ENCODE results near the gene PYURF.
A peak's percentile ranks its signal among the peaks of the same experiment; 100 is the strongest.

PYURF gene

GRCh38 chr4:88523325-88524129 lies at the start of gene PYURF:
Gene PYURF, minus strand, starts transcription at chr4:88523776. Its CDS starts 76 bp downstream, at chr4:88523700.
- DNase-seq = peak; percentile 96

GRCh38 chr4:88570001-88570400 lies 46.4 kb upstream of the PYURF start:
- no peak for DNase-seq

- DNase-seq = no peak
Observed at GRCh38 chr4:88567591-88567990, 44.0 kb upstream of the PYURF start.

- DNase-seq = no peak
Observed at GRCh38 chr4:88549815-88550214, 26.2 kb upstream of the PYURF start.

GRCh38 chr4:88539322-88540068 lies 15.9 kb upstream of the PYURF start:
- peak; percentile 73 for DNase-seq

- DNase-seq = no peak
Observed at GRCh38 chr4:88537709-88538108, 14.1 kb upstream of the PYURF start.

- no peak for DNase-seq
Observed at GRCh38 chr4:88535090-88535755, 11.6 kb upstream of the PYURF start.

- DNase-seq = no peak
Observed at GRCh38 chr4:88533937-88534750, 10.6 kb upstream of the PYURF start.

- DNase-seq = no peak
Observed at GRCh38 chr4:88533088-88533790, 9.7 kb upstream of the PYURF start.

GRCh38 chr4:88531549-88531948 lies 8.0 kb upstream of the PYURF start:
- DNase-seq = no peak

GRCh38 chr4:88528861-88529260 lies 5.3 kb upstream of the PYURF start:
- peak; percentile 34 for DNase-seq

GRCh38 chr4:88527787-88528186 lies 4.2 kb upstream of the PYURF start:
- no peak for DNase-seq

- peak; percentile 75 for DNase-seq
Observed at GRCh38 chr4:88526221-88526815, 2.7 kb upstream of the PYURF start.

GRCh38 chr4:88524171-88524570 lies 595 bp upstream of the PYURF start:
- peak; percentile 11 for DNase-seq

GRCh38 chr4:88522702-88523324 lies 763 bp downstream of the PYURF start:
- peak; percentile 89 for DNase-seq

- DNase-seq = no peak
Observed at GRCh38 chr4:88518911-88519310, 4.7 kb downstream of the PYURF start.

- DNase-seq = no peak
Observed at GRCh38 chr4:88517825-88518224, 5.8 kb downstream of the PYURF start.

GRCh38 chr4:88516746-88517145 lies 6.8 kb downstream of the PYURF start:
- DNase-seq = no peak

- no peak for DNase-seq
Observed at GRCh38 chr4:88514557-88515511, 8.7 kb downstream of the PYURF start.

GRCh38 chr4:88511236-88511635 lies 12.3 kb downstream of the PYURF start:
- DNase-seq = no peak
